ENCODE data around the gene IQCF2.
"Not testable (repeated sequence)": the region's sequence is repeated elsewhere in the genome, so short reads cannot be mapped to it uniquely, and the experiment has no call there.

The IQCF2 gene

GRCh38 chr3:51860703-51861665 is at the start of gene IQCF2:
TSS of gene IQCF2 (plus strand) at chr3:51861615. CDS start at chr3:51861667, 52 bp downstream.
- DNase-seq (ENCODE audit: low read depth) = no peak

GRCh38 chr3:51813539-51813938 is 47.9 kb upstream of the IQCF2 start:
- DNase-seq (ENCODE audit: low read depth) = no peak

- DNase-seq (ENCODE audit: low read depth) = no peak
Observed at GRCh38 chr3:51814034-51814433, 47.4 kb upstream of the IQCF2 start.

GRCh38 chr3:51815614-51816013 is 45.8 kb upstream of the IQCF2 start:
- no peak for DNase-seq (ENCODE audit: low read depth)

GRCh38 chr3:51816723-51817122 is 44.7 kb upstream of the IQCF2 start:
- no peak for DNase-seq (ENCODE audit: low read depth)

- no peak for DNase-seq (ENCODE audit: low read depth)
Observed at GRCh38 chr3:51817375-51817774, 44.0 kb upstream of the IQCF2 start.

GRCh38 chr3:51819151-51819550 is 42.3 kb upstream of the IQCF2 start:
- DNase-seq (ENCODE audit: low read depth) = no peak

- DNase-seq (ENCODE audit: low read depth) = no peak
Observed at GRCh38 chr3:51819709-51820406, 41.6 kb upstream of the IQCF2 start.

- no peak for DNase-seq (ENCODE audit: low read depth)
Observed at GRCh38 chr3:51828297-51828696, 33.1 kb upstream of the IQCF2 start.

- no peak for DNase-seq (ENCODE audit: low read depth)
Observed at GRCh38 chr3:51830345-51830744, 31.1 kb upstream of the IQCF2 start.

- no peak for DNase-seq (ENCODE audit: low read depth)
Observed at GRCh38 chr3:51830836-51831385, 30.5 kb upstream of the IQCF2 start.

GRCh38 chr3:51836606-51837005 is 24.8 kb upstream of the IQCF2 start:
- DNase-seq (ENCODE audit: low read depth) = no peak

- DNase-seq (ENCODE audit: low read depth) = no peak
Observed at GRCh38 chr3:51845129-51845528, 16.3 kb upstream of the IQCF2 start.

- DNase-seq (ENCODE audit: low read depth) = not testable (repeated sequence)
Observed at GRCh38 chr3:51855411-51855810, 6.0 kb upstream of the IQCF2 start.

GRCh38 chr3:51862886-51863285 is 1.5 kb downstream of the IQCF2 start:
- DNase-seq (ENCODE audit: low read depth) = no peak

GRCh38 chr3:51868896-51869295 is 7.5 kb downstream of the IQCF2 start:
- not testable (repeated sequence) for DNase-seq (ENCODE audit: low read depth)

GRCh38 chr3:51869304-51869703 is 7.9 kb downstream of the IQCF2 start:
- DNase-seq (ENCODE audit: low read depth) = no peak

- no peak for DNase-seq (ENCODE audit: low read depth)
Observed at GRCh38 chr3:51873253-51873766, 11.9 kb downstream of the IQCF2 start.

- DNase-seq (ENCODE audit: low read depth) = no peak
Observed at GRCh38 chr3:51873876-51874275, 12.5 kb downstream of the IQCF2 start.

GRCh38 chr3:51874411-51874810 is 13.0 kb downstream of the IQCF2 start:
- DNase-seq (ENCODE audit: low read depth) = no peak

- DNase-seq (ENCODE audit: low read depth) = no peak
Observed at GRCh38 chr3:51874889-51875288, 13.5 kb downstream of the IQCF2 start.

- DNase-seq (ENCODE audit: low read depth) = no peak
Observed at GRCh38 chr3:51875501-51875900, 14.1 kb downstream of the IQCF2 start, which contains the start of gene IQCF5. TSS of gene IQCF5 (minus strand) at chr3:51875601. CDS start at chr3:51875531, 70 bp downstream.
